ENCODE measurements around the gene ZNF473. TPM values are rescaled to one million over a fixed set of nuclear protein-coding genes. Genes with fewer than 3 reads are reported as not detected.
A peak's percentile ranks its signal among the peaks of the same experiment; 100 is the strongest.

ZNF473 gene
- total RNA-seq, 2 experiments from 2014 or later, result 2.6 to 2.8 TPM

DNA sequence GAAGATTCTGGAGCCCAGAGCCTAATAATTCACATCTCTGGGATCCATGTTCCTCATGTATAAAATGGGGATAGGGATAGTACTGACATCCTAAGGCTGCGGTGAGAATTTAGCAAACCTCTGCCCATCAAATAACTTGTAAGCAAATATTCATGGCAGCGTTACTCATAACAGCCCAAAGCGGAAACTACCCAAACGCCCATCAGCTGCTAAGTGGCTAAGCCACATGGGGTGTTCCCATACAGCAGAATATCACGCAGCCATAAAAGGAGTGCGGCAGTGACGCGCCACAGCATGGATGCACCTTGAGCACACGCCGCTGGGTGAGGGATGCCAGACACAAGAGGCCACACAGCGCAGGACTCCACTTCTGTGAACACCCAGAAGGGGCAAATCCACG is 20.4 kb upstream of the ZNF473 start:
- H3K4me3 ChIP-seq (ENCODE audit: low read length), result no peak overlapping the region
- Mint-ChIP-seq H3K4me3 (no peak overlapping the region), H3K9me3 (no peaks in the 10 kb centered on the region), H3K36me3 (ENCODE audit: low read depth) (peaks cover 89% of the 10 kb centered on the region), H3K27ac (no peak overlapping the region), H3K4me1 (ENCODE audit: low read depth) (peaks cover 4% of the 10 kb centered on the region), H3K27me3 (no peaks in the 10 kb centered on the region)
- no peaks in the 10 kb centered on the region for H3K27me3 ChIP-seq (ENCODE audit: control insufficient read depth in 1 of 2, insufficient read depth in 2 of 2, low read length in 2 of 2)
- TF ChIP-seq, protein P1, sequence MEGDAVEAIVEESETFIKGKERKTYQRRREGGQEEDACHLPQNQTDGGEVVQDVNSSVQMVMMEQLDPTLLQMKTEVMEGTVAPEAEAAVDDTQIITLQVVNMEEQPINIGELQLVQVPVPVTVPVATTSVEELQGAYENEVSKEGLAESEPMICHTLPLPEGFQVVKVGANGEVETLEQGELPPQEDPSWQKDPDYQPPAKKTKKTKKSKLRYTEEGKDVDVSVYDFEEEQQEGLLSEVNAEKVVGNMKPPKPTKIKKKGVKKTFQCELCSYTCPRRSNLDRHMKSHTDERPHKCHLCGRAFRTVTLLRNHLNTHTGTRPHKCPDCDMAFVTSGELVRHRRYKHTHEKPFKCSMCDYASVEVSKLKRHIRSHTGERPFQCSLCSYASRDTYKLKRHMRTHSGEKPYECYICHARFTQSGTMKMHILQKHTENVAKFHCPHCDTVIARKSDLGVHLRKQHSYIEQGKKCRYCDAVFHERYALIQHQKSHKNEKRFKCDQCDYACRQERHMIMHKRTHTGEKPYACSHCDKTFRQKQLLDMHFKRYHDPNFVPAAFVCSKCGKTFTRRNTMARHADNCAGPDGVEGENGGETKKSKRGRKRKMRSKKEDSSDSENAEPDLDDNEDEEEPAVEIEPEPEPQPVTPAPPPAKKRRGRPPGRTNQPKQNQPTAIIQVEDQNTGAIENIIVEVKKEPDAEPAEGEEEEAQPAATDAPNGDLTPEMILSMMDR (IDR thresholded peaks at IDR 0.05), result no peak
- H3K4me1 ChIP-seq (ENCODE audit: insufficient read depth, low read length), result peaks cover 16% of the 10 kb centered on the region
- peak in 1 of 14 experiments; percentile 10 for DNase-seq
- no peak overlapping the region for H3K27ac ChIP-seq (ENCODE audit: low read depth in 1 of 2, low read length in 2 of 2)
- peaks cover 81% of the 10 kb centered on the region for H3K36me3 ChIP-seq (ENCODE audit: insufficient read depth, low read length)
- no peaks in the 10 kb centered on the region for H3K9me3 ChIP-seq (ENCODE audit: control insufficient read depth in 1 of 2, insufficient read depth in 1 of 2, low read length in 2 of 2)
- intact Hi-C loops (cut with DNase I, micrococcal nuclease), result no loop called here
- no peak for ATAC-seq (ENCODE audit: poor library complexity)
- CTCF ChIA-PET, result no interaction called here
- POLR2A ChIA-PET, result no interaction called here

DNA sequence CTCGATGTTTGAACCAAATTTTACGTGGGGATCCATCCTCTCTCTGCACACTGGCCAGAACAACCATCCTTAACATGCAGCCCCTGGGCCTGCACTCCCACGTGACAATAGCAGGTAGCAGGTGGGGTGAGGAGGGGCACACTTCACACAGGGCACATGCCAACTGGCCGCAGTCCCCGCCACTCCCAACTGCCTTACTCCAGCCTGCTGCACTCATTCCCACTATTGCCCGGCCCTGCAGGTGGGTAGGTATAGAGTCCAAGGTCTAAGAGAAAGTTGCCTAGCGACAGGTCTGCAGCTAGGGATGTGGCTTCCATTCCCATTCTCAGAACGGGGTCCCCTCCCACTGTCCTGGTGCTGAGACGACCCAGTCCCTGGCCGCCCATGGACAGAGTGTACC is 18.6 kb upstream of the ZNF473 start:
- CTCF ChIA-PET, result no interaction called here
- Histone ChIP-seq H3K4me1 (ENCODE audit: insufficient read depth, low read length) (peaks cover 16% of the 10 kb centered on the region), H3K9me3 (ENCODE audit: control insufficient read depth in 1 of 2, insufficient read depth in 1 of 2, low read length in 2 of 2) (no peaks in the 10 kb centered on the region), H3K27ac (ENCODE audit: low read depth in 1 of 2, low read length in 2 of 2) (no peak overlapping the region), H3K36me3 (ENCODE audit: insufficient read depth, low read length) (peaks cover 73% of the 10 kb centered on the region), H3K4me3 (ENCODE audit: low read length) (no peak overlapping the region), H3K27me3 (ENCODE audit: control insufficient read depth in 1 of 2, insufficient read depth in 2 of 2, low read length in 2 of 2) (no peaks in the 10 kb centered on the region)
- H3K4me3 Mint-ChIP-seq, result no peak overlapping the region
- H3K9me3 Mint-ChIP-seq, result no peaks in the 10 kb centered on the region
- POLR2A ChIA-PET, result no interaction called here
- H3K4me1 Mint-ChIP-seq (ENCODE audit: low read depth), result peaks cover 4% of the 10 kb centered on the region
- ATAC-seq (ENCODE audit: poor library complexity) (no peak), DNase-seq (no peak)
- TF ChIP-seq, protein P1 (IDR thresholded peaks at IDR 0.05), result no peak
- H3K36me3 Mint-ChIP-seq (ENCODE audit: low read depth), result peaks cover 87% of the 10 kb centered on the region
- intact Hi-C loops (cut with DNase I, micrococcal nuclease), result no loop called here
- H3K27ac Mint-ChIP-seq, result no peak overlapping the region
- no peaks in the 10 kb centered on the region for H3K27me3 Mint-ChIP-seq

DNA sequence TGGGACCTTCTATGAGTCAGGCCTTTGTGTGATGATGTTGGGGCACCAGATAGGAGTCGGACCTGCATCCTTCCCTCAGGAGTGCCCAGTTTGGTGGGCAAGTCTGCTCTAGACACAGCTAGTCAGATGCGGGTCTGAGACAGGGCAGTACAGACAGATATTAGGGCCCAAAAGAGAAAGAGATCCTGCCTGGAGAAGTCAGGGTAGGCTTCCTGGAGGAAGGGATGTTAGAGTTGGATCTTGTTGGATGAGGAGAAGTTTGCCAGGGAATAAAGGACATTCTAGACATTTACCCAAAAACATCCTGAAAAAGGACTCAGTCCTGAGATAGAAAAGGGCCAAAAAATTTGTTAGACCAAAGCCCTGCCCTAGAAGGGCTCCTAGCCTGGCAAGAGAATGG is 17.9 kb upstream of the ZNF473 start:
- Histone ChIP-seq H3K27ac (ENCODE audit: low read depth in 1 of 2, low read length in 2 of 2) (no peak overlapping the region), H3K27me3 (ENCODE audit: control insufficient read depth in 1 of 2, insufficient read depth in 2 of 2, low read length in 2 of 2) (no peaks in the 10 kb centered on the region), H3K4me3 (ENCODE audit: low read length) (no peak overlapping the region), H3K4me1 (ENCODE audit: insufficient read depth, low read length) (peaks cover 16% of the 10 kb centered on the region), H3K36me3 (ENCODE audit: insufficient read depth, low read length) (peaks cover 71% of the 10 kb centered on the region), H3K9me3 (ENCODE audit: control insufficient read depth in 1 of 2, insufficient read depth in 1 of 2, low read length in 2 of 2) (no peaks in the 10 kb centered on the region)
- POLR2A ChIA-PET, result no interaction called here
- DNase-seq (no peak), ATAC-seq (ENCODE audit: poor library complexity) (no peak)
- Mint-ChIP-seq H3K36me3 (ENCODE audit: low read depth) (peaks cover 87% of the 10 kb centered on the region), H3K27ac (no peak overlapping the region), H3K27me3 (no peaks in the 10 kb centered on the region), H3K4me3 (no peak overlapping the region), H3K9me3 (no peaks in the 10 kb centered on the region), H3K4me1 (ENCODE audit: low read depth) (peaks cover 4% of the 10 kb centered on the region)
- intact Hi-C loops (cut with DNase I, micrococcal nuclease), result no loop called here
- CTCF ChIA-PET, result no interaction called here
- TF ChIP-seq, protein P1 (IDR thresholded peaks at IDR 0.05), result no peak

All from CD4-positive, alpha-beta T cell (primary cell).